GM12873 (cell line): ENCODE measurements around the gene SEPTIN8.

Experiments
- TF ChIP-seq, protein P1 (sequence below): IDR thresholded peaks from 2 replicates; pipeline ENCODE4 v1.5.1; 2012; ENCODE audit warnings: low read depth, mild to moderate bottlenecking, moderate library complexity, low read length, control low read depth; ENCODE audit not compliant: insufficient read depth; ENCODE audit errors: missing control alignments

The SEPTIN8 gene

DNA sequence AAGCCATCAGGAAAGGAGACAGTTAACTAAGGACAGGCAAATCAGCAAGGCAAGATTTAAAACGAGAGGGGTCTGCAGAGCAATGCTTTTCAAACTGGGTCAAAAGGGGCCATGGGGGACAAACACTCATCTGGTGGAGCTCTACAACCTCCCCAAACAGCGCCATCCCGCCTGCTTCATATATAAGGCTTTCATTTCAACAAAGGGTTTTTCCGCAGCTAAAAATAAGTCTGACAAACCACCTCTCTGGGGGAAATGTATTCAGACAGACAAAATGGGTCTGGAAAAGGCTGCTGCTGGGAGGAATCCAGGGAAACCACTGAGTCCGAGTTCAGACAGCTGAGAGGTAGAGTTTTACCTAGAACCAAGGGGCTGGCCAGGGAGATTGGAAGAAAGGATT, 8.3 kb upstream of the SEPTIN8 start:
- TF ChIP-seq, protein P1, sequence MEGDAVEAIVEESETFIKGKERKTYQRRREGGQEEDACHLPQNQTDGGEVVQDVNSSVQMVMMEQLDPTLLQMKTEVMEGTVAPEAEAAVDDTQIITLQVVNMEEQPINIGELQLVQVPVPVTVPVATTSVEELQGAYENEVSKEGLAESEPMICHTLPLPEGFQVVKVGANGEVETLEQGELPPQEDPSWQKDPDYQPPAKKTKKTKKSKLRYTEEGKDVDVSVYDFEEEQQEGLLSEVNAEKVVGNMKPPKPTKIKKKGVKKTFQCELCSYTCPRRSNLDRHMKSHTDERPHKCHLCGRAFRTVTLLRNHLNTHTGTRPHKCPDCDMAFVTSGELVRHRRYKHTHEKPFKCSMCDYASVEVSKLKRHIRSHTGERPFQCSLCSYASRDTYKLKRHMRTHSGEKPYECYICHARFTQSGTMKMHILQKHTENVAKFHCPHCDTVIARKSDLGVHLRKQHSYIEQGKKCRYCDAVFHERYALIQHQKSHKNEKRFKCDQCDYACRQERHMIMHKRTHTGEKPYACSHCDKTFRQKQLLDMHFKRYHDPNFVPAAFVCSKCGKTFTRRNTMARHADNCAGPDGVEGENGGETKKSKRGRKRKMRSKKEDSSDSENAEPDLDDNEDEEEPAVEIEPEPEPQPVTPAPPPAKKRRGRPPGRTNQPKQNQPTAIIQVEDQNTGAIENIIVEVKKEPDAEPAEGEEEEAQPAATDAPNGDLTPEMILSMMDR: no peak

DNA sequence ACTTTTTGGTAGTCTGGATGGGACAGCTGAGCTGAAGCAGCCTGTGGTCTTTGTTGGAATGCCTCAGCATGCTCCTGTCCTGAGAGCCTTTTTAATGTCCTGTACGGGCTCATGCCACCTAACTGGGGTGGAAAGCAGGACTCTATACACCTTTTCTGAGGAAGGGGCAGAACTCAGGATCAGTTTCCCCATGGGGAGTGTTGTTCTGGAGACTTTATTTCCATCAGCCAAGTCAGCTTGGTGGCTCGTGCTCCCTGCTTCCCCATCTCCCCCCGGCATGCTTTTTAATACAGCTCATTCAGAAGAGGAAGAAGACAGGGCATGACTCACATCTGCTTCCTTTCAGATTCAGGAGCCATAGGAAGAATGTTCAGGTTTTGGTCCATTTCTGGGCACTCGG, 5.1 kb upstream of the SEPTIN8 start:
- TF ChIP-seq, protein P1: no peak

GRCh38 chr5:132781029-132781428, 4.0 kb upstream of the SEPTIN8 start:
- TF ChIP-seq, protein P1: no peak

DNA sequence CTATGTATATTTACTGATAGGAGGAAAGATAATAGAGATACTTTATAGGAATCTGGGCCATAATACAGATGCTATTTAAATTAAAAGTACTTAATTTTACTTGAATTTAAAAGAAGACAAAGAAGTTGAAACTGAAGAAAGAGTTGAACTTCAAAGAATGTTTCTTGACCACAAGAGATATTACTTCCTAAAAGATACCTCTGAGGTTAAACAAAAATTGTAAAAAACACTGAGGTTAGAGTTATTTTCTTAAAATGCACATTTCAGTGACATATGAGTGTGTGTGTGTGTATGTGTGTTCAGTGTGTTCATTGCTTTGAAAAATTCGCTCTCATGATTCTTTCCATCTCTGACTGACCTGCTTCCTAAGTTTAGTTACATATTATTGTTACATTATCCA, 3.5 kb upstream of the SEPTIN8 start:
- TF ChIP-seq, protein P1: no peak

- TF ChIP-seq, protein P1: no peak
Measured at GRCh38 chr5:132779961-132780360, 2.9 kb upstream of the SEPTIN8 start.

GRCh38 chr5:132778856-132779255, 1.8 kb upstream of the SEPTIN8 start:
- TF ChIP-seq, protein P1: no peak

- TF ChIP-seq, protein P1: no peak
Measured at GRCh38 chr5:132778129-132778528, 1.1 kb upstream of the SEPTIN8 start.

DNA sequence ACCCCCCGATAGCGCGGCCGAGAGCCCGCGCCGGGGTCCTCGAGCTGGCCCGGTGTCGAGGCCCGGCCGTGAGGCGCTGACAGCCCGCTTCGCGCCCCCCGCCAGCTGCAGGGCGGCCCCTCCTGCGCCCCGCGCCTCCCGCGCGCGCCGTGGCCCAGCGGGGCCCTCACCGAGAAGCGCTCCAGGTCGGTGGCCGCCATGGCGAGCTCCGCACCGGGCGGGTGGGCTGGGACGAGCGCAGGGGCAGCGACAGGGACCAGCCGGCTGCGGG, 166 bp downstream of the SEPTIN8 start:
- TF ChIP-seq, protein P1: no peak
